GM10847 (cell line): ENCODE data around the gene SYTL3.

ENCODE experiments used
- POLR2A ChIP-seq: IDR thresholded peaks from 2 replicates; pipeline ENCODE4 v1.6.1; 2011; ENCODE audit not compliant: insufficient read length; ENCODE audit errors: extremely low read depth

The SYTL3 gene

GRCh38 chr6:158764183-158764849 is 114.5 kb downstream of the SYTL3 start:
- peak; percentile 9 for TF ChIP-seq POLR2A

- TF ChIP-seq POLR2A, result peak; percentile 4
Observed at GRCh38 chr6:158764926-158765325, 115.1 kb downstream of the SYTL3 start.

GRCh38 chr6:158765499-158766068 is 115.7 kb downstream of the SYTL3 start:
- TF ChIP-seq POLR2A, result no peak

- TF ChIP-seq POLR2A, result no peak
Observed at GRCh38 chr6:158766621-158767455, 117.0 kb downstream of the SYTL3 start.

GRCh38 chr6:158767709-158768108 is 117.9 kb downstream of the SYTL3 start:
- no peak for TF ChIP-seq POLR2A

- no peak for TF ChIP-seq POLR2A
Observed at GRCh38 chr6:158768436-158768835, 118.6 kb downstream of the SYTL3 start.

- TF ChIP-seq POLR2A, result no peak
Observed at GRCh38 chr6:158769234-158769770, 119.4 kb downstream of the SYTL3 start.

GRCh38 chr6:158769771-158770432 is 120.0 kb downstream of the SYTL3 start:
- no peak for TF ChIP-seq POLR2A

GRCh38 chr6:158770533-158771330 is 120.9 kb downstream of the SYTL3 start:
- TF ChIP-seq POLR2A, result no peak

GRCh38 chr6:158771399-158772152 is 121.7 kb downstream of the SYTL3 start:
- TF ChIP-seq POLR2A, result no peak

- TF ChIP-seq POLR2A, result no peak
Observed at GRCh38 chr6:158772172-158772571, 122.3 kb downstream of the SYTL3 start.

GRCh38 chr6:158772851-158773371 is 123.1 kb downstream of the SYTL3 start:
- no peak for TF ChIP-seq POLR2A

- TF ChIP-seq POLR2A, result no peak
Observed at GRCh38 chr6:158773581-158774449, 124.0 kb downstream of the SYTL3 start.
